ENCODE measurements around the gene SPDYC.

Gene SPDYC

DNA sequence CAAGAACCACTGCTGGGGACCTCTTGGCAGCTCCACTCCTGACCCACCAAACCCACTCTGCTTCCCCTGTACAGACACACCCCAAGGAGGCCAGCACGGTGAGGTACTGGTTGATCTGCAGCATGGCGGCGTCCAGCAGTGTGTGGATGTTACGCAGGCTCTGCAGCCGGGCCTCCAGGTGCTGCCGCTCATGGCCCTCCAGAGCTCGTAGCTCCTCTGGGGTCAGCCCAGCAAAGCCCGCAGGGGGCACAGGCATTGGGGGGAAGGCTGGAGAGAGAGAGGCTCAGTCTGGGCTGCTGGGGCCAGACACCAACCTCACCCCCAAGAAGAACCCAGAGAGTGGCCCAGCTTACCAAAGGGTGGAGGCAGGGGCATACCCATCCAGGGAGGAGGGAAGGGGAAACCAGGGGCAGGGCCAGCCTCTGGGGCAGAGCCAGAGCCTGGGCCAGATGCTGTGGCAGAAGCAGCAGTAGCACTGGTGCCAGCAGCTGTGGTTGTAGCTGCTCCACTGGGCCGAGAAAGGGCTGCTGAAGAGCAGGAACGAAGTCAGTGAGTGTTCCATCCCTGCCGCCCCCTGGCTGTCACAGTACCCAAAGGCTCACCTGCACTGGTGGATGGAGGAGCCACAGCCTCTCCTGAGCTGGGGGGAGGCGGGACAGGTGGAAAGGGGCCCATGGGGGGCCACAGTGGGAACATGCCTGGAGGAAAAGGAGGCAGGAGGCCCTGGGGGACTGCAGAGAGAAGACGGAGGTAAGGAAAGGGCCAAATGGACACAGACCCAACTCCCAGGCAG lies 40.2 kb upstream of the SPDYC start:
- no peak for TF ChIP-seq JUND (IDR thresholded peaks at IDR 0.05; ENCODE audit: low read depth)
- in situ Hi-C loops (cut with HindIII; ENCODE audit: low pct_unique_long_range_greater_than_20kb, low sequenced_read_pairs) = no loop called here
- no peak for DNase-seq (ENCODE audit: low read depth in 1 of 2, low spot score in 1 of 2)

GRCh38 chr11:65130631-65131416 lies 39.2 kb upstream of the SPDYC start:
- DNase-seq (ENCODE audit: low read depth in 1 of 2, low spot score in 1 of 2) = no peak
- TF ChIP-seq JUND (IDR thresholded peaks at IDR 0.05; ENCODE audit: low read depth) = no peak
- in situ Hi-C loops (cut with HindIII; ENCODE audit: low pct_unique_long_range_greater_than_20kb, low sequenced_read_pairs) = no loop called here

GRCh38 chr11:65131417-65131776 lies 38.6 kb upstream of the SPDYC start:
- no peak for DNase-seq (ENCODE audit: low read depth in 1 of 2, low spot score in 1 of 2)
- in situ Hi-C loops (cut with HindIII; ENCODE audit: low pct_unique_long_range_greater_than_20kb, low sequenced_read_pairs) = no loop called here
- TF ChIP-seq JUND (IDR thresholded peaks at IDR 0.05; ENCODE audit: low read depth) = no peak

DNA sequence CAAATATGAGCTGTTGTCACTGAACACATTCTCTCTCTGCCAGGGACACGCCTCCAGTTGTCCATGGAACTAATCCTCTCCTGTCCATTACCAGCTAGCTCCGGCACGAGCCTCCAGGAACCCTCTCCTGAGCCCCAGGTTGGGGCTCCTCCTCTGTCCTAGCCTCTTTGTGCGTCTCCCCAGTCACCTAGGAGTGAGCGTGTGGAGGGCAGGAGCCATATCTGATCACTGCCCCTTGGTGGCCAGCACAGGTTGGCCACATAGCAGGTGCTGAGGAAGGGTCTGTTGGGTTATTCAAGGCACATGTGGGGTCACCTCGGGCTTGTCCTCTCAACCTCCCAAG lies 38.2 kb upstream of the SPDYC start:
- in situ Hi-C loops (cut with HindIII; ENCODE audit: low pct_unique_long_range_greater_than_20kb, low sequenced_read_pairs) = no loop called here
- no peak for DNase-seq (ENCODE audit: low read depth in 1 of 2, low spot score in 1 of 2)

DNA sequence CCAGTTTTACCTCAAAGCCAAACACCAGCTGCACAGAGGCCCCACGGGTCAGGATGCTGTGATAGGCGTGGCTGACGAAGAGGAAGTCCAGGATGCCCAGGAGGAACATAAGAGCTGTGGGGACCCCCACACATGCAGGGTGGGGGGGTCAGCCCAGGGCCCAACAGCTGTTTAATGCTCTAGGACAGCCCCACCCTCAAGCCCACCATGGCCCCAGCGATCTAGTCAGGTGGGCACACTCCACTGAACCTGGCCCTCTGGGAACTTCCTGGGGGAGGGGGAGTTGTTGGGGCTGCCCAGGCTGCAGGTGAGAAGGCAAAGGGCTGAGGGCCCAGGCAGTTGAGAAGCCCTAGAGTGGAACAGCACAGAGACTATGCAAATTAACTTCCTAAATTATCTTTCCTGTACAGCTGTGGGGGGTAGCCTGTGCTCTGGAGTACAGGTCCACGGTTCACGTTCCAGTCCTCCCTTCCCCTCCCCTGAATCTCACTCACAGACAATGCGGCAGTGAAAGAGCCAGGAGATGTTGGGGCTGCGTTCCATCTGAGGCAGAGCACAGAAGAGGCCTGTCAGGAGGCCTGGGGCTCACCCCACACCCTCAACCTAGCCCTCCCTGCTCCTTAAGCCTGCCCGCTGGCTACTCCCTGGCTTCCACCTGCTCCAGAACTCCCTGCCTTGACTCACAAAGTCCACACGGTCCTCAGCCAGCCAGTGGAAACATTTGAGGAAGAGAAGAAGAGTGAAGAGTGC lies 37.6 kb upstream of the SPDYC start:
- TF ChIP-seq JUND (IDR thresholded peaks at IDR 0.05; ENCODE audit: low read depth) = no peak
- no peak for DNase-seq (ENCODE audit: low read depth in 1 of 2, low spot score in 1 of 2)
- in situ Hi-C loops (cut with HindIII; ENCODE audit: low pct_unique_long_range_greater_than_20kb, low sequenced_read_pairs) = no loop called here

More for the DNA sequence above, 38.2 kb upstream of the SPDYC start:
- TF ChIP-seq JUND (IDR thresholded peaks at IDR 0.05; ENCODE audit: low read depth) = no peak

- peak; percentile 78 to 92 for DNase-seq (ENCODE audit: low read depth in 1 of 2, low spot score in 1 of 2)
- no peak for TF ChIP-seq JUND (IDR thresholded peaks at IDR 0.05; ENCODE audit: low read depth)
- in situ Hi-C loops (cut with HindIII; ENCODE audit: low pct_unique_long_range_greater_than_20kb, low sequenced_read_pairs) = no loop called here
Measured at GRCh38 chr11:65132988-65133700, 36.9 kb upstream of the SPDYC start.

- in situ Hi-C loops (cut with HindIII; ENCODE audit: low pct_unique_long_range_greater_than_20kb, low sequenced_read_pairs) = no loop called here
- no peak for TF ChIP-seq JUND (IDR thresholded peaks at IDR 0.05; ENCODE audit: low read depth)
Measured at GRCh38 chr11:65133724-65134123, 36.3 kb upstream of the SPDYC start.

GRCh38 chr11:65134240-65134951 lies 35.6 kb upstream of the SPDYC start, which contains the start of gene SYVN1:
Gene SYVN1 (minus strand): TSS chr11:65134519. CDS start chr11:65133601, 918 bp downstream.
- no peak for TF ChIP-seq JUND (IDR thresholded peaks at IDR 0.05; ENCODE audit: low read depth)
- in situ Hi-C loops (cut with HindIII; ENCODE audit: low pct_unique_long_range_greater_than_20kb, low sequenced_read_pairs) = no loop called here
- DNase-seq (ENCODE audit: low read depth in 1 of 2, low spot score in 1 of 2) = peak; percentile 91 to 96

More at GRCh38 chr11:65133724-65134123, 36.3 kb upstream of the SPDYC start:
- DNase-seq (ENCODE audit: low read depth in 1 of 2, low spot score in 1 of 2) = no peak

- no peak for TF ChIP-seq JUND (IDR thresholded peaks at IDR 0.05; ENCODE audit: low read depth)
- in situ Hi-C loops (cut with HindIII; ENCODE audit: low pct_unique_long_range_greater_than_20kb, low sequenced_read_pairs) = no loop called here
- peak; percentile 99 for DNase-seq (ENCODE audit: low read depth in 1 of 2, low spot score in 1 of 2)
Measured at GRCh38 chr11:65134952-65135632, 34.9 kb upstream of the SPDYC start.

- in situ Hi-C loops (cut with HindIII; ENCODE audit: low pct_unique_long_range_greater_than_20kb, low sequenced_read_pairs) = no loop called here
- no peak for TF ChIP-seq JUND (IDR thresholded peaks at IDR 0.05; ENCODE audit: low read depth)
- DNase-seq (ENCODE audit: low read depth in 1 of 2, low spot score in 1 of 2) = no peak
Measured at GRCh38 chr11:65135633-65136145, 34.3 kb upstream of the SPDYC start.

- TF ChIP-seq JUND (IDR thresholded peaks at IDR 0.05; ENCODE audit: low read depth) = no peak
- in situ Hi-C loops (cut with HindIII; ENCODE audit: low pct_unique_long_range_greater_than_20kb, low sequenced_read_pairs) = no loop called here
Measured at GRCh38 chr11:65136515-65137096, 33.4 kb upstream of the SPDYC start.

More at GRCh38 chr11:65136515-65137096, 33.4 kb upstream of the SPDYC start:
- no peak for DNase-seq (ENCODE audit: low read depth in 1 of 2, low spot score in 1 of 2)
